Astrocyte of the cerebellum (primary cell): ENCODE data around the gene CCDC85C.

Experiments
- DNase-seq: peaks from one replicate; pipeline ENCODE4 v3.0.0-alpha.2; 2011; ENCODE audit warnings: low read depth
- H3K4me3 ChIP-seq: 2 replicates; pipeline ENCODE4 v1.5.1; 2011; ENCODE audit warnings: mild to moderate bottlenecking, low read depth, low read length, moderate library complexity
- in situ Hi-C: cut with HindIII; loops from 2 replicates; pipeline ENCODE4 v1.10.0; 2017; ENCODE audit warnings: low sequenced_read_pairs
- TF ChIP-seq, protein P1 (sequence below): IDR thresholded peaks from 2 replicates; pipeline ENCODE4 v1.5.1; 2012; ENCODE audit warnings: low read length, low read depth, moderate library complexity, mild to moderate bottlenecking; ENCODE audit errors: missing control alignments

CCDC85C gene

DNA sequence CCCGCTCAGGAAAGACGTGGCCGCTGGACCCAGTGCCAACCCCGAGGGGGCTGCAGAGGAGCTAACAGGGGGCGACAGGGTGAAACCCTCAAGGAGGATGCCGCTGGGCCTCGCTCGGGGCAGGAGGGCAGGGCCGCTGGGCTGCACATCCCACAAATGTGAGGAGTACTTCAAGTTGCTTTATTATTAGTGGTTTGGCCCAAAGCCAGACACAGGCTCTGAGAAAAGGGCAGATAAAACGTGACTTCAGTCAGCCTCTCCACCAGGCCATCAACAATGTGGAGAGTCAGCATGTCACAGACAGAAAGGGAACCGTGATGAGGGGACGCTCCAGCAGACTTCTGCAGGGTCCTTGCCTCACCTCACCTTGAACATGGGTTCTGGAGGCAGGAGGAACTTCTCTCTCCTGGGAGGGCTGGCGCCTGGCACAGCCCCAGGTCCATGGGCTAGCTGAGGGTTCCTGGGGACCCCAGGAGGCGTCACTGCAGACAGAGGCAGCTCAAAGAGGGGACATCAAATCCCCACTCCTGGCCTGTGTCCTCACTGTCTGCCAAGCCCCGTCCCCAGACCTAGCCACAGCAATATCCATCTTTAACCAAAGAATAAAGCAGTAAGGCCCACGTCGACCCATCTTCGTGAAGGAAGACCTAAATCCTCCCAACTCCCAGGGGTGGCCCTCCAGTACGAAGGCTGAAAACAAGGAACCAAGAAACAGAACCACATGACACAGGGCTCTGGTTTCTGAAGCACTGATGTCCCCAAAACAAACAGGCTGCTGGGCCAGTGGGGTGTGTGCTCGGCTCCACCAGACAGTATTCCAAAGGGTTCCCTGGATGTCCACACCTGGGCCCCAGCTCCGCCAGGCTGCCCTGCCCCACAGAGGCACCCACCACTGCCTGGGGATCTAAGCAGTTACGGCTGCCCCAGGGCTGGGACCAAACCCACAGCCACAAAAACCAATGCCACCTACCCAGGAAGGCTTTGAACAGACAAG lies 35.1 kb downstream of the CCDC85C start:
- in situ Hi-C loops, result no loop called here
- no peak overlapping the region for H3K4me3 ChIP-seq
- TF ChIP-seq, protein P1, sequence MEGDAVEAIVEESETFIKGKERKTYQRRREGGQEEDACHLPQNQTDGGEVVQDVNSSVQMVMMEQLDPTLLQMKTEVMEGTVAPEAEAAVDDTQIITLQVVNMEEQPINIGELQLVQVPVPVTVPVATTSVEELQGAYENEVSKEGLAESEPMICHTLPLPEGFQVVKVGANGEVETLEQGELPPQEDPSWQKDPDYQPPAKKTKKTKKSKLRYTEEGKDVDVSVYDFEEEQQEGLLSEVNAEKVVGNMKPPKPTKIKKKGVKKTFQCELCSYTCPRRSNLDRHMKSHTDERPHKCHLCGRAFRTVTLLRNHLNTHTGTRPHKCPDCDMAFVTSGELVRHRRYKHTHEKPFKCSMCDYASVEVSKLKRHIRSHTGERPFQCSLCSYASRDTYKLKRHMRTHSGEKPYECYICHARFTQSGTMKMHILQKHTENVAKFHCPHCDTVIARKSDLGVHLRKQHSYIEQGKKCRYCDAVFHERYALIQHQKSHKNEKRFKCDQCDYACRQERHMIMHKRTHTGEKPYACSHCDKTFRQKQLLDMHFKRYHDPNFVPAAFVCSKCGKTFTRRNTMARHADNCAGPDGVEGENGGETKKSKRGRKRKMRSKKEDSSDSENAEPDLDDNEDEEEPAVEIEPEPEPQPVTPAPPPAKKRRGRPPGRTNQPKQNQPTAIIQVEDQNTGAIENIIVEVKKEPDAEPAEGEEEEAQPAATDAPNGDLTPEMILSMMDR, result no peak
- no peak for DNase-seq

DNA sequence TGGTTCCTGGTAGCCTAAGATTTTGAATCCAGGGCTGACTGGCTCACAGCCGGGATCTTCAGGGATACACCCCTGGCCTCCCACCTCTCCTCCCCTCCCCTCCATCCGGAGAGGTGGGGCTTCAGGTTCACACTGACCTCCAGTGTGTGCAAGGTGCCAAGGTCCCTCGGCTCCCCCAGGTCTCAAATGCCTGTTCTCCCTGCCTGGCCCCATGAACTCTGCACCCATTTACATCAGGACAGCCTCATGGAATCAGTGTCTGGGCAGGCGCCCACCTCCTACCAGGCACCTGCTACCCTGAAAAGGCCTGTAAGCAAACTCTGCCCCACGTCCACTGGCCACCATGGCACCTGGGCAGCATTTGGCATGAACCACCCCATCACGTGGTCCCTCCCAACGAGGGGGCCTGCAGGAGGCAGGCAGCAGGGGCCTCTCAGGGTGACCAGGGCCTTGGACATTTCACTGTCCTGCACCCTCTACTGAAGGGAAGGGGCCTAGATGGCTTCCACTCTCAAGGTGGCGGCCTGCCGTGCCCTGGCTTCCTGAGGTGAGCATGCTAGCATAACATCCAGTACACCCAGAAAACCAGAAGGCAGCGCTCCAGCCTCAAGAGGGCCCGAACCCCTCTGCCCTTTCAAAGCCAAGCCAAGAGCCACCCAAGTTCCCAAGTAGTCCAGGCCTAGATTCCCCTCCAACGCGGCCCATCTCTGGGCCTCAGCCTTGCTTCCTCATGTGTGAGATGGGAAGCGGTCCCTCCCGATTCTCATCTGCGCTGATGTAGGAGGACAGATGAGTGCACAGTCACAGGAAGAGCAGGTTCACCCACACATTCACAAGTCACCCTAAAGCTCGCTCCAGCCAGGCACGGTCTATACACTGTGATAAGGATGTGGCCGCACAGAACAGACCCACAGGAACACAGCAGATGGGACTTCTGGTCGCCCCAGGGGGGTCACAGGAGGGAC lies 37.3 kb downstream of the CCDC85C start:
- in situ Hi-C loops, result no loop called here
- TF ChIP-seq, protein P1, result no peak
- no peak for DNase-seq
- H3K4me3 ChIP-seq, result no peak overlapping the region

DNA sequence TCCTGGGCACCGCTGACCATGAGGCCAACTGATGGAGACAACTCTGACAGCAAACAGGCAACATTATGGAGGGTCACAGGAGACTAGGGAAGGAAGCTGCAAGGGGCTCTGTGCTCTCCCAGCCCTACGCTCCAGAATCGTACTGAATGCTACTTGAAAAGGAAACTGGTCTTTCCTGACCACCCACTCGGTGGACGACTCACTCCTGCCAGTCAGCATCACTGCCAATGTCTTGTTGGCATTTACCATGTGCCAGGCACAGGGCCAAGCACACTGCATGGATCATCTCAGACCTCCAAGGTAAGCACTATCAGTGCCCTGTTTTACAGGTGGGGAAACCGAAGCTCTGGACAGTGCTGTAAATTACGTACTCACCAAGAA lies 38.0 kb downstream of the CCDC85C start:
- in situ Hi-C loops, result no loop called here
- no peak overlapping the region for H3K4me3 ChIP-seq
- TF ChIP-seq, protein P1, result no peak
- no peak for DNase-seq

DNA sequence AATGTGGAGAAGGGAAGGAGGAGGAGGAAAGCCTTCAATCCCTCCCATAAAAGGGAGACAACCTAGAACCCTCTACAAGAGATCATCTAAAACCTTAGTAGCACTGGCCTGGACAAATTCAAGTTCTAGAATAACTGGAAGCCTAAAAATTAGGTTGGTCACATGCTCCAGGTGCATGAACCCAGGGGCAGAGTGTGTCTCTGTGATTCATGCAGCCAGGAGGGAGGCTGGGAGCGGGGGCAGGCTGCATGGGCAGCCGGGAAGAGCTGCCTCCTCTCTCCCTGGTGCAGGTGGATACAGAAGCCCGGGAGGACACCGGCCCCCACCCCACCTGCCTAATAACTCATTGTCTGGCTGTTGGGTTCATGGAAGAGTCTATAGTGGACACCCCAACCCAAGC lies 38.6 kb downstream of the CCDC85C start:
- TF ChIP-seq, protein P1, result no peak
- DNase-seq, result no peak
- in situ Hi-C loops, result no loop called here
- H3K4me3 ChIP-seq, result no peak overlapping the region

DNA sequence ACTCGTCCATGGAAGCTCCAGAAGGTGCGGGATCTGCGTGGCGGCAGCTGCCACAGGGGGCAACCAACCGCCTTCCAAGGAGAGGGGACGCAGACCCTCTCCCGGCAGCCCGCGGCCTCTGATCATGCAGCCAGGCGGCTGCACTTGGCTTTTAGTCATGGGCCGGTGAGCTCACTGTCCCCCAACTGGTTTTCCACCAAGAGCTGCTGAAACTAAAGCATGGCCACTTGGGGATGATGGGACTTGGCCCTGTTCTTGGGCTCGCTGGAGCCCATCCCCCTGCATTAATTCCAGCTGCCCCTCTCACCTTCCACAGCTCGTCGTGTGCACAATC lies 39.1 kb downstream of the CCDC85C start:
- DNase-seq, result no peak
- TF ChIP-seq, protein P1, result no peak
- no peak overlapping the region for H3K4me3 ChIP-seq
- in situ Hi-C loops, result no loop called here

DNA sequence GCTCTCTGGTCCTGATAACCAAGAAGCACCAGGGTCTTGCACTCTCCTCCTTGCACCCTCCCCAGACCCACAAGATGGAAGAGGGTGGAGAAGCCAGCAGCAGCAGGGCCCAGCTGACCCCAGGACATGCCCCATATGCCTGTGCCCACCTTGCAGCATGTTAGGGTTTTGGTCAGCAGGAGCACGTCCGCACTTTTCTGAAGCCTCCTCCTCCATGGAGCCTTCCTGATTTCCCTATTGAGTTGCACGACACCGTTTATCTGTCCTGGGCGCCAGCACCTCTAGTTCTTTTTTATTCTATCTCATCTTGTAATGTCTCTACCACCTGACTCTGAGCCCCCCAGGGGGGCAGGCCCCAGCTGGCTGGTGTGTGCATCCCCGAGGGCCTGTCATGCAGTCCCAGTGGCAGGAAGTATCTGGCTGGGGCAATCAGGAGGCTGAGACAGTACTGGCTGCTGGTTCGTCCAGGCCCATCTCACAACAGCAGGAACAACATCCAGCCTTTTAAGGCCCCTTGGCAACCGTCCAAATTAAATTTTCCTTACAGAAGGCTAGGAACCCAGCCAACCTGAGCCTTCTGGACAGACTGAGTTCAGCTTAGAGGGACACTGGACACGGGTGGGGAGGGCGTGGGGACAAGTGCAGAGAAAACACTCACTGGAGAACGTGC lies 39.6 kb downstream of the CCDC85C start:
- TF ChIP-seq, protein P1, result no peak
- in situ Hi-C loops, result no loop called here
- peak; percentile 78 for DNase-seq
- H3K4me3 ChIP-seq, result no peak overlapping the region
